ENCODE data around the gene F7.

F7 gene

GRCh38 chr13:113083402-113084061 is 22.1 kb upstream of the F7 start:
- Histone ChIP-seq H3K14ac (ENCODE audit: low read length in 2 of 2) (no peak overlapping the region), H3K4me3 (ENCODE audit: insufficient read depth in 1 of 2, low read depth in 1 of 2, low read length in 2 of 2) (no peak overlapping the region), H3K4ac (ENCODE audit: low read depth in 1 of 2, low read length in 2 of 2) (no peak overlapping the region), H3K23ac (ENCODE audit: low read length in 2 of 2) (no peak overlapping the region), H2AK5ac (ENCODE audit: low read length, severe bottlenecking) (no peak overlapping the region), H3K9ac (ENCODE audit: low read length) (no peak overlapping the region), H3K4me2 (ENCODE audit: low read length, poor library complexity, severe bottlenecking) (no peak overlapping the region), H2BK12ac (ENCODE audit: low read length in 2 of 2) (no peak overlapping the region), H4K91ac (ENCODE audit: low read length) (no peak overlapping the region), H2BK120ac (ENCODE audit: low read depth, low read length) (no peak overlapping the region), H3K27me3 (ENCODE audit: control insufficient read depth in 1 of 2, insufficient read depth in 1 of 2, low read length in 2 of 2) (peaks cover 11 to 25% of the 10 kb centered on the region in 2 experiments), H3K79me1 (replicated peaks; ENCODE audit: low read length, poor library complexity, severe bottlenecking) (no peaks in the 10 kb centered on the region), H2BK15ac (ENCODE audit: low read depth, poor library complexity, severe bottlenecking) (no peak overlapping the region), H3K4me1 (ENCODE audit: control insufficient read depth, insufficient read depth, low read depth, low read length) (peaks cover 2% of the 10 kb centered on the region), H3K36me3 (ENCODE audit: control insufficient read depth in 1 of 2, insufficient read depth in 2 of 2, low read depth in 1 of 2, low read length in 2 of 2) (no peaks in the 10 kb centered on the region), H3K27ac (ENCODE audit: low read length, poor library complexity, severe bottlenecking) (no peak overlapping the region), H2BK5ac (ENCODE audit: low read depth, low read length, poor library complexity, severe bottlenecking) (no peak overlapping the region), H3K18ac (ENCODE audit: low read depth in 1 of 2, low read length in 2 of 2) (no peak overlapping the region), H2AFZ (ENCODE audit: low read depth, low read length) (no peak overlapping the region), H3K9me3 (ENCODE audit: control insufficient read depth, low read length) (no peaks in the 10 kb centered on the region), H4K8ac (ENCODE audit: low read length) (no peak overlapping the region)
- no peak for DNase-seq
- 85% methylated on average over 15 of the region's 18 CpGs for WGBS

GRCh38 chr13:113084094-113084942 is 21.3 kb upstream of the F7 start:
- H3K36me3 ChIP-seq (ENCODE audit: control insufficient read depth in 1 of 2, insufficient read depth in 2 of 2, low read depth in 1 of 2, low read length in 2 of 2) = no peaks in the 10 kb centered on the region
- H3K14ac ChIP-seq (ENCODE audit: low read length in 2 of 2) = no peak overlapping the region
- no peak overlapping the region for H3K18ac ChIP-seq (ENCODE audit: low read depth in 1 of 2, low read length in 2 of 2)
- H4K91ac ChIP-seq (ENCODE audit: low read length) = no peak overlapping the region
- no peak overlapping the region for H2BK120ac ChIP-seq (ENCODE audit: low read depth, low read length)
- no peak overlapping the region for H2BK5ac ChIP-seq (ENCODE audit: low read depth, low read length, poor library complexity, severe bottlenecking)
- no peaks in the 10 kb centered on the region for H3K79me1 ChIP-seq (replicated peaks; ENCODE audit: low read length, poor library complexity, severe bottlenecking)
- H3K4me3 ChIP-seq (ENCODE audit: insufficient read depth in 1 of 2, low read depth in 1 of 2, low read length in 2 of 2) = peak overlapping the region in 1 of 2 experiments; percentile 34
- DNase-seq = no peak
- no peak overlapping the region for H3K23ac ChIP-seq (ENCODE audit: low read length in 2 of 2)
- H3K9me3 ChIP-seq (ENCODE audit: control insufficient read depth, low read length) = no peaks in the 10 kb centered on the region
- no peak overlapping the region for H2AK5ac ChIP-seq (ENCODE audit: low read length, severe bottlenecking)
- no peak overlapping the region for H2BK12ac ChIP-seq (ENCODE audit: low read length in 2 of 2)
- no peak overlapping the region for H2AFZ ChIP-seq (ENCODE audit: low read depth, low read length)
- peaks cover 5 to 25% of the 10 kb centered on the region in 2 experiments for H3K27me3 ChIP-seq (ENCODE audit: control insufficient read depth in 1 of 2, insufficient read depth in 1 of 2, low read length in 2 of 2)
- no peak overlapping the region for H3K27ac ChIP-seq (ENCODE audit: low read length, poor library complexity, severe bottlenecking)
- H4K8ac ChIP-seq (ENCODE audit: low read length) = no peak overlapping the region
- H3K4me2 ChIP-seq (ENCODE audit: low read length, poor library complexity, severe bottlenecking) = no peak overlapping the region
- no peak overlapping the region for H3K9ac ChIP-seq (ENCODE audit: low read length)
- H3K4ac ChIP-seq (ENCODE audit: low read depth in 1 of 2, low read length in 2 of 2) = no peak overlapping the region
- 92% methylated on average over 25 of the region's 25 CpGs for WGBS
- H3K4me1 ChIP-seq (ENCODE audit: control insufficient read depth, insufficient read depth, low read depth, low read length) = peaks cover 2% of the 10 kb centered on the region
- H2BK15ac ChIP-seq (ENCODE audit: low read depth, poor library complexity, severe bottlenecking) = no peak overlapping the region

GRCh38 chr13:113084943-113085540 is 20.5 kb upstream of the F7 start:
- H3K14ac ChIP-seq (ENCODE audit: low read length in 2 of 2) = peak overlapping the region in 1 of 2 experiments; percentile 38
- no peak overlapping the region for H3K4me2 ChIP-seq (ENCODE audit: low read length, poor library complexity, severe bottlenecking)
- no peak overlapping the region for H2BK5ac ChIP-seq (ENCODE audit: low read depth, low read length, poor library complexity, severe bottlenecking)
- no peak overlapping the region for H2AK5ac ChIP-seq (ENCODE audit: low read length, severe bottlenecking)
- no peak overlapping the region for H3K27ac ChIP-seq (ENCODE audit: low read length, poor library complexity, severe bottlenecking)
- no peak overlapping the region for H3K23ac ChIP-seq (ENCODE audit: low read length in 2 of 2)
- H3K36me3 ChIP-seq (ENCODE audit: control insufficient read depth in 1 of 2, insufficient read depth in 2 of 2, low read depth in 1 of 2, low read length in 2 of 2) = peaks cover 0 to 2% of the 10 kb centered on the region in 2 experiments
- H4K91ac ChIP-seq (ENCODE audit: low read length) = no peak overlapping the region
- H2BK120ac ChIP-seq (ENCODE audit: low read depth, low read length) = no peak overlapping the region
- no peak overlapping the region for H2AFZ ChIP-seq (ENCODE audit: low read depth, low read length)
- peaks cover 11 to 24% of the 10 kb centered on the region in 2 experiments for H3K27me3 ChIP-seq (ENCODE audit: control insufficient read depth in 1 of 2, insufficient read depth in 1 of 2, low read length in 2 of 2)
- H2BK12ac ChIP-seq (ENCODE audit: low read length in 2 of 2) = no peak overlapping the region
- 88% methylated on average over 24 of the region's 24 CpGs for WGBS
- no peak overlapping the region for H3K4me3 ChIP-seq (ENCODE audit: insufficient read depth in 1 of 2, low read depth in 1 of 2, low read length in 2 of 2)
- no peaks in the 10 kb centered on the region for H3K79me1 ChIP-seq (replicated peaks; ENCODE audit: low read length, poor library complexity, severe bottlenecking)
- no peak overlapping the region for H3K18ac ChIP-seq (ENCODE audit: low read depth in 1 of 2, low read length in 2 of 2)
- H3K4me1 ChIP-seq (ENCODE audit: control insufficient read depth, insufficient read depth, low read depth, low read length) = peaks cover 2% of the 10 kb centered on the region
- H3K9me3 ChIP-seq (ENCODE audit: control insufficient read depth, low read length) = no peaks in the 10 kb centered on the region
- no peak overlapping the region for H3K4ac ChIP-seq (ENCODE audit: low read depth in 1 of 2, low read length in 2 of 2)
- DNase-seq = no peak
- H4K8ac ChIP-seq (ENCODE audit: low read length) = no peak overlapping the region
- H3K9ac ChIP-seq (ENCODE audit: low read length) = no peak overlapping the region
- no peak overlapping the region for H2BK15ac ChIP-seq (ENCODE audit: low read depth, poor library complexity, severe bottlenecking)

Data from mesenchymal stem cell (in vitro differentiated cells and primary cell).